ENCODE data around the gene PEX14. TPM values are rescaled to one million over a fixed set of nuclear protein-coding genes. Genes with fewer than 3 reads are reported as not detected.

The PEX14 gene
- total and polyA plus RNA-seq, 9 of the 15 experiments (the other 6 are each of a cell fraction or from before 2014, with no cell fraction given), result 2.6 to 45.7 (median 22.7) TPM

GRCh38 chr1:10459184-10459583 lies 15.6 kb upstream of the PEX14 start (continued):
- TF ChIP-seq, protein P1, sequence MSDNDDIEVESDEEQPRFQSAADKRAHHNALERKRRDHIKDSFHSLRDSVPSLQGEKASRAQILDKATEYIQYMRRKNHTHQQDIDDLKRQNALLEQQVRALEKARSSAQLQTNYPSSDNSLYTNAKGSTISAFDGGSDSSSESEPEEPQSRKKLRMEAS (CRISPR knock-in tag; IDR thresholded peaks at IDR 0.05), result peak; percentile 80
- TF ChIP-seq ZNF431 (CRISPR knock-in tag; IDR thresholded peaks at IDR 0.05), result no peak
- no peak for TF ChIP-seq BRF1 (IDR thresholded peaks at IDR 0.05; ENCODE audit: borderline replicate concordance, extremely low read depth, insufficient read length)
- TF ChIP-seq SNRNP70 (optimal IDR thresholded peaks at IDR 0.05; ENCODE audit: low read depth, low read length), result no peak
- peak; percentile 98 for TF ChIP-seq CEBPB (tag; IDR thresholded peaks at IDR 0.05)
- peak; percentile 72 for TF ChIP-seq TCF3 (CRISPR knock-in tag; IDR thresholded peaks at IDR 0.05)
- 0 out of 2 replicates have a peak, but pooled peaks have one; percentile 45 for TF ChIP-seq RNF2 (IDR thresholded peaks at IDR 0.05)
- no peak for TF ChIP-seq CHD1 (IDR thresholded peaks at IDR 0.05; ENCODE audit: low read length)
- TF ChIP-seq HDGF (IDR thresholded peaks at IDR 0.05), result no peak
- TF ChIP-seq NCOA6 (IDR thresholded peaks at IDR 0.05), result no peak
- TF ChIP-seq CSDE1 (IDR thresholded peaks at IDR 0.05), result no peak
- TF ChIP-seq, protein P2, sequence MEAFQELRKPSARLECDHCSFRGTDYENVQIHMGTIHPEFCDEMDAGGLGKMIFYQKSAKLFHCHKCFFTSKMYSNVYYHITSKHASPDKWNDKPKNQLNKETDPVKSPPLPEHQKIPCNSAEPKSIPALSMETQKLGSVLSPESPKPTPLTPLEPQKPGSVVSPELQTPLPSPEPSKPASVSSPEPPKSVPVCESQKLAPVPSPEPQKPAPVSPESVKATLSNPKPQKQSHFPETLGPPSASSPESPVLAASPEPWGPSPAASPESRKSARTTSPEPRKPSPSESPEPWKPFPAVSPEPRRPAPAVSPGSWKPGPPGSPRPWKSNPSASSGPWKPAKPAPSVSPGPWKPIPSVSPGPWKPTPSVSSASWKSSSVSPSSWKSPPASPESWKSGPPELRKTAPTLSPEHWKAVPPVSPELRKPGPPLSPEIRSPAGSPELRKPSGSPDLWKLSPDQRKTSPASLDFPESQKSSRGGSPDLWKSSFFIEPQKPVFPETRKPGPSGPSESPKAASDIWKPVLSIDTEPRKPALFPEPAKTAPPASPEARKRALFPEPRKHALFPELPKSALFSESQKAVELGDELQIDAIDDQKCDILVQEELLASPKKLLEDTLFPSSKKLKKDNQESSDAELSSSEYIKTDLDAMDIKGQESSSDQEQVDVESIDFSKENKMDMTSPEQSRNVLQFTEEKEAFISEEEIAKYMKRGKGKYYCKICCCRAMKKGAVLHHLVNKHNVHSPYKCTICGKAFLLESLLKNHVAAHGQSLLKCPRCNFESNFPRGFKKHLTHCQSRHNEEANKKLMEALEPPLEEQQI (IDR thresholded peaks at IDR 0.05), result no peak; the same call in 1 of the 2 replicates
- TF ChIP-seq HLTF (IDR thresholded peaks at IDR 0.05), result no peak
- no peak for TF ChIP-seq PTRF (tag; IDR thresholded peaks at IDR 0.05)
- no peak for TF ChIP-seq PCBP2 (IDR thresholded peaks at IDR 0.05; ENCODE audit: low read depth, low read length, poor library complexity, severe bottlenecking)
- TF ChIP-seq, protein P3, sequence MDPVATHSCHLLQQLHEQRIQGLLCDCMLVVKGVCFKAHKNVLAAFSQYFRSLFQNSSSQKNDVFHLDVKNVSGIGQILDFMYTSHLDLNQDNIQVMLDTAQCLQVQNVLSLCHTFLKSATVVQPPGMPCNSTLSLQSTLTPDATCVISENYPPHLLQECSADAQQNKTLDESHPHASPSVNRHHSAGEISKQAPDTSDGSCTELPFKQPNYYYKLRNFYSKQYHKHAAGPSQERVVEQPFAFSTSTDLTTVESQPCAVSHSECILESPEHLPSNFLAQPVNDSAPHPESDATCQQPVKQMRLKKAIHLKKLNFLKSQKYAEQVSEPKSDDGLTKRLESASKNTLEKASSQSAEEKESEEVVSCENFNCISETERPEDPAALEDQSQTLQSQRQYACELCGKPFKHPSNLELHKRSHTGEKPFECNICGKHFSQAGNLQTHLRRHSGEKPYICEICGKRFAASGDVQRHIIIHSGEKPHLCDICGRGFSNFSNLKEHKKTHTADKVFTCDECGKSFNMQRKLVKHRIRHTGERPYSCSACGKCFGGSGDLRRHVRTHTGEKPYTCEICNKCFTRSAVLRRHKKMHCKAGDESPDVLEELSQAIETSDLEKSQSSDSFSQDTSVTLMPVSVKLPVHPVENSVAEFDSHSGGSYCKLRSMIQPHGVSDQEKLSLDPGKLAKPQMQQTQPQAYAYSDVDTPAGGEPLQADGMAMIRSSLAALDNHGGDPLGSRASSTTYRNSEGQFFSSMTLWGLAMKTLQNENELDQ (CRISPR knock-in tag; IDR thresholded peaks at IDR 0.05; ENCODE audit: borderline replicate concordance), result no peak
- TF ChIP-seq, protein P4, sequence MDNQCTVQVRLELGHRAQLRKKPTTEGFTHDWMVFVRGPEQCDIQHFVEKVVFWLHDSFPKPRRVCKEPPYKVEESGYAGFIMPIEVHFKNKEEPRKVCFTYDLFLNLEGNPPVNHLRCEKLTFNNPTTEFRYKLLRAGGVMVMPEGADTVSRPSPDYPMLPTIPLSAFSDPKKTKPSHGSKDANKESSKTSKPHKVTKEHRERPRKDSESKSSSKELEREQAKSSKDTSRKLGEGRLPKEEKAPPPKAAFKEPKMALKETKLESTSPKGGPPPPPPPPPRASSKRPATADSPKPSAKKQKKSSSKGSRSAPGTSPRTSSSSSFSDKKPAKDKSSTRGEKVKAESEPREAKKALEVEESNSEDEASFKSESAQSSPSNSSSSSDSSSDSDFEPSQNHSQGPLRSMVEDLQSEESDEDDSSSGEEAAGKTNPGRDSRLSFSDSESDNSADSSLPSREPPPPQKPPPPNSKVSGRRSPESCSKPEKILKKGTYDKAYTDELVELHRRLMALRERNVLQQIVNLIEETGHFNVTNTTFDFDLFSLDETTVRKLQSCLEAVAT (IDR thresholded peaks at IDR 0.05), result peak in 1 of 2 experiments; percentile 92; a peak in 2 of 4 replicates
- no peak for TF ChIP-seq ELF2 (CRISPR knock-in tag; IDR thresholded peaks at IDR 0.05)
- TF ChIP-seq ZBTB7A (IDR thresholded peaks at IDR 0.05; ENCODE audit: borderline replicate concordance, control insufficient read depth, low read depth, low read length), result no peak
- TF ChIP-seq SP2 (IDR thresholded peaks at IDR 0.05; ENCODE audit: extremely low read depth, low read depth, low read length, poor library complexity, severe bottlenecking), result no peak
- TF ChIP-seq ZNF282 (CRISPR knock-in tag; IDR thresholded peaks at IDR 0.05), result no peak
- no peak for TF ChIP-seq ZNF384 (IDR thresholded peaks at IDR 0.05; ENCODE audit: low read depth, low read length)
